Neural cell (in vitro differentiated cells): Measurements from ENCODE around the gene ACP2. TPM values are rescaled to one million over a fixed set of nuclear protein-coding genes. Genes with fewer than 3 reads are reported as not detected.
"Not testable (repeated sequence)": the region's sequence is repeated elsewhere in the genome, so short reads cannot be mapped to it uniquely, and the experiment has no call there.

Experiments
- H2AFZ ChIP-seq: fragments of 200-600, 300-800 bp; sonication (generic), shearing (Covaris generic); 2 replicates; pipeline ENCODE4 v1.6.0; 2014; ENCODE audit warnings: low read depth, mild to moderate bottlenecking, antibody characterized with exemption, low read length, moderate library complexity
- H3F3A ChIP-seq: fragments of 200-600 bp; shearing (Covaris generic); 2 replicates; pipeline ENCODE4 v1.6.1; 2016; ENCODE audit warnings: mild to moderate bottlenecking, moderate library complexity, mixed read lengths, antibody characterized with exemption, low read length; ENCODE audit not compliant: insufficient read depth, poor library complexity, severe bottlenecking
- H3K27ac ChIP-seq: fragments of 200-600, 300-800 bp; sonication (generic), shearing (Covaris generic); 2 replicates; pipeline ENCODE4 v1.5.1; 2014; ENCODE audit warnings: mild to moderate bottlenecking, low read length, moderate library complexity
- H3K27me3 ChIP-seq: fragments of 300-800, 200-600 bp; sonication (generic), shearing (Covaris generic); 2 replicates; pipeline ENCODE4 v1.6.0; 2014; ENCODE audit warnings: mild to moderate bottlenecking, low read depth, low read length, moderate library complexity; ENCODE audit not compliant: insufficient read depth
- H3K36me3 ChIP-seq: fragments of 300-800, 200-600 bp; sonication (generic), shearing (Covaris generic); 2 replicates; pipeline ENCODE4 v1.5.1; 2014; ENCODE audit warnings: mild to moderate bottlenecking, antibody characterized with exemption, low read length, moderate library complexity; ENCODE audit not compliant: insufficient read depth
- H3K4me2 ChIP-seq: fragments of 300-800, 200-600 bp; sonication (generic), shearing (Covaris generic); 2 replicates; pipeline ENCODE4 v1.6.0; 2014; ENCODE audit warnings: mild to moderate bottlenecking, low read length
- H3K4me3 ChIP-seq: fragments of 300-800, 200-600 bp; sonication (generic), shearing (Covaris generic); 2 replicates; pipeline ENCODE4 v1.5.1; 2014; ENCODE audit warnings: mild to moderate bottlenecking, low read length, moderate library complexity
- H3K79me2 ChIP-seq: fragments of 200-600 bp; shearing (Covaris generic); replicated peaks from 2 replicates; pipeline ENCODE4 v1.6.0; 2014; ENCODE audit warnings: mild to moderate bottlenecking, low read length, moderate library complexity; ENCODE audit not compliant: insufficient read depth
- H3K9ac ChIP-seq: fragments of 300-800, 200-600 bp; sonication (generic), shearing (Covaris generic); 2 replicates; pipeline ENCODE4 v1.6.1; 2016; ENCODE audit warnings: mild to moderate bottlenecking, low read length, mixed read lengths
- H3K9me2 ChIP-seq: fragments of 200-600 bp; shearing (Covaris generic); 2 replicates; pipeline ENCODE4 v1.6.1; 2016; ENCODE audit warnings: mild to moderate bottlenecking, low read length, mixed read lengths; ENCODE audit not compliant: insufficient read depth
- H3K9me3 ChIP-seq: fragments of 200-600, 300-800 bp; sonication (generic), shearing (Covaris generic); 2 replicates; pipeline ENCODE4 v1.6.1; 2016; ENCODE audit warnings: mild to moderate bottlenecking, mixed run types, low read length, moderate library complexity, mixed read lengths
- H4K20me1 ChIP-seq: fragments of 200-600 bp; shearing (Covaris generic); 2 replicates; pipeline ENCODE4 v1.6.1; 2016; ENCODE audit warnings: mild to moderate bottlenecking, mixed run types; ENCODE audit not compliant: insufficient read depth
- CTCF ChIP-seq: fragments of 450-650 bp; IDR thresholded peaks from 2 replicates; pipeline ENCODE4 v1.5.1; 2014; ENCODE audit warnings: antibody characterized with exemption, mild to moderate bottlenecking, moderate library complexity; ENCODE audit not compliant: poor library complexity, severe bottlenecking
- EP300 ChIP-seq: fragments of 450-650 bp; conservative IDR thresholded peaks from 2 replicates; pipeline ENCODE4 v1.6.1; 2014; ENCODE audit warnings: antibody characterized with exemption, mild to moderate bottlenecking, moderate library complexity; ENCODE audit not compliant: poor library complexity, severe bottlenecking
- EZH2 ChIP-seq: fragments of 200-600, 300-800 bp; shearing (Covaris generic), sonication (generic); IDR thresholded peaks from 2 replicates; pipeline ENCODE4 v1.6.1; 2014; ENCODE audit warnings: antibody characterized with exemption, low read length, borderline replicate concordance, mild to moderate bottlenecking; ENCODE audit not compliant: insufficient read depth, poor library complexity, severe bottlenecking
- MXI1 ChIP-seq: fragments of 450-650 bp; conservative IDR thresholded peaks from 2 replicates; pipeline ENCODE4 v1.6.1; 2014; ENCODE audit warnings: antibody characterized with exemption, mild to moderate bottlenecking; ENCODE audit not compliant: poor library complexity, severe bottlenecking
- POLR2AphosphoS5 ChIP-seq: IDR thresholded peaks from 2 replicates; pipeline ENCODE4 v1.6.1; 2012
- RAD21 ChIP-seq: fragments of 450-650 bp; conservative IDR thresholded peaks from 2 replicates; pipeline ENCODE4 v1.6.1; 2014; ENCODE audit warnings: antibody characterized with exemption, mild to moderate bottlenecking, moderate library complexity
- REST ChIP-seq: IDR thresholded peaks from 2 replicates; pipeline ENCODE4 v1.6.1; 2012; ENCODE audit warnings: borderline replicate concordance
- SMC3 ChIP-seq: fragments of 450-650 bp; conservative IDR thresholded peaks from 2 replicates; pipeline ENCODE4 v1.6.1; 2014; ENCODE audit warnings: antibody characterized with exemption, mild to moderate bottlenecking, moderate library complexity; ENCODE audit not compliant: poor library complexity
- TAF1 ChIP-seq: IDR thresholded peaks from 2 replicates; pipeline ENCODE4 v1.6.1; 2012; ENCODE audit warnings: low read depth
- polyA plus RNA-seq: library from polyadenylated mRNA; depleted of rRNA; stranded (reverse); fragments of >200 nt; gene quantifications from 2 replicates; pipeline ENCODE4 v1.2.3, GENCODE V29; 2014

Gene ACP2
- polyA plus RNA-seq, 1 donor from 2014 or later = 48.1 TPM

GRCh38 chr11:47212938-47213337 lies 35.7 kb downstream of the ACP2 start:
- H3K4me2 ChIP-seq = no peak overlapping the region
- H3K36me3 ChIP-seq = no peaks in the 10 kb centered on the region
- H3K9me3 ChIP-seq = no peaks in the 10 kb centered on the region
- H3K27me3 ChIP-seq = no peaks in the 10 kb centered on the region
- no peak overlapping the region for H2AFZ ChIP-seq
- no peak for TF ChIP-seq RAD21
- no peak for TF ChIP-seq REST
- no peak for TF ChIP-seq TAF1
- no peak for TF ChIP-seq EP300
- no peak for TF ChIP-seq EZH2
- TF ChIP-seq MXI1 = no peak
- TF ChIP-seq CTCF = no peak
- no peak for TF ChIP-seq SMC3
- no peak for TF ChIP-seq POLR2AphosphoS5
- no peaks in the 10 kb centered on the region for H3F3A ChIP-seq
- no peak overlapping the region for H3K27ac ChIP-seq
- no peaks in the 10 kb centered on the region for H3K79me2 ChIP-seq
- no peaks in the 10 kb centered on the region for H3K9me2 ChIP-seq
- no peak overlapping the region for H3K9ac ChIP-seq
- no peaks in the 10 kb centered on the region for H4K20me1 ChIP-seq
- H3K4me3 ChIP-seq = no peak overlapping the region

GRCh38 chr11:47208628-47209027 lies 40.0 kb downstream of the ACP2 start:
- Histone ChIP-seq H3K9me3 (no peaks in the 10 kb centered on the region), H3K27ac (no peak overlapping the region), H3K4me3 (no peak overlapping the region), H3F3A (no peaks in the 10 kb centered on the region), H3K4me2 (no peak overlapping the region), H4K20me1 (no peaks in the 10 kb centered on the region), H3K9ac (no peak overlapping the region), H3K9me2 (no peaks in the 10 kb centered on the region), H3K36me3 (no peaks in the 10 kb centered on the region), H3K79me2 (no peaks in the 10 kb centered on the region), H2AFZ (no peak overlapping the region), H3K27me3 (no peaks in the 10 kb centered on the region)
- TF ChIP-seq SMC3 = no peak
- TF ChIP-seq RAD21 = no peak
- TF ChIP-seq REST = no peak
- TF ChIP-seq EZH2 = no peak
- no peak for TF ChIP-seq CTCF
- TF ChIP-seq EP300 = no peak
- TF ChIP-seq POLR2AphosphoS5 = no peak
- no peak for TF ChIP-seq MXI1
- no peak for TF ChIP-seq TAF1

- not testable (repeated sequence) for H3K4me3 ChIP-seq, H3K9ac ChIP-seq, H3K27ac ChIP-seq, H3K36me3 ChIP-seq, H3K27me3 ChIP-seq, H3K9me2 ChIP-seq, H3K4me2 ChIP-seq, H3K9me3 ChIP-seq, H3F3A ChIP-seq, H2AFZ ChIP-seq, H4K20me1 ChIP-seq, H3K79me2 ChIP-seq
Measured at GRCh38 chr11:47208008-47208552, 40.5 kb downstream of the ACP2 start.
